ENCODE measurements around the gene ENOX1. TPM values are rescaled to one million over a fixed set of nuclear protein-coding genes. Genes with fewer than 3 reads are reported as not detected.

Gene ENOX1
- total RNA-seq, 1 donor from 2014 or later, result 0.18 TPM

- ATAC-seq (no peak), DNase-seq (ENCODE audit: low spot score) (no peak)
Measured at GRCh38 chr13:43401361-43401760, 385.4 kb downstream of the ENOX1 start.

- ATAC-seq, result no peak
Measured at GRCh38 chr13:43397111-43397510, 389.7 kb downstream of the ENOX1 start.

GRCh38 chr13:43391036-43391435, 395.7 kb downstream of the ENOX1 start:
- ATAC-seq (no peak), DNase-seq (ENCODE audit: low spot score) (no peak)

More at GRCh38 chr13:43397111-43397510, 389.7 kb downstream of the ENOX1 start:
- no peak for DNase-seq (ENCODE audit: low spot score)

- ATAC-seq (no peak), DNase-seq (ENCODE audit: low spot score) (no peak)
Measured at GRCh38 chr13:43390619-43391018, 396.2 kb downstream of the ENOX1 start.

- ATAC-seq (no peak), DNase-seq (ENCODE audit: low spot score) (no peak)
Measured at GRCh38 chr13:43389983-43390382, 396.8 kb downstream of the ENOX1 start.

GRCh38 chr13:43389573-43389972, 397.2 kb downstream of the ENOX1 start:
- ATAC-seq, result no peak

GRCh38 chr13:43388282-43389034, 398.3 kb downstream of the ENOX1 start:
- ATAC-seq, result peak; percentile 88
- DNase-seq (ENCODE audit: low spot score), result no peak

More at GRCh38 chr13:43389573-43389972, 397.2 kb downstream of the ENOX1 start:
- no peak for DNase-seq (ENCODE audit: low spot score)

GRCh38 chr13:43387880-43388279, 398.9 kb downstream of the ENOX1 start:
- ATAC-seq (no peak), DNase-seq (ENCODE audit: low spot score) (no peak)

GRCh38 chr13:43383498-43384165, 403.1 kb downstream of the ENOX1 start:
- ATAC-seq (no peak), DNase-seq (ENCODE audit: low spot score) (no peak)

GRCh38 chr13:43379738-43380137, 407.0 kb downstream of the ENOX1 start:
- ATAC-seq (no peak), DNase-seq (ENCODE audit: low spot score) (no peak)

- no peak for ATAC-seq
- no peak for DNase-seq (ENCODE audit: low spot score)
Measured at GRCh38 chr13:43377973-43378372, 408.8 kb downstream of the ENOX1 start.

- ATAC-seq (no peak), DNase-seq (ENCODE audit: low spot score) (no peak)
Measured at GRCh38 chr13:43377149-43377548, 409.6 kb downstream of the ENOX1 start.

- DNase-seq (ENCODE audit: low spot score), result no peak
Measured at GRCh38 chr13:43376596-43376995, 410.2 kb downstream of the ENOX1 start.

GRCh38 chr13:43375797-43376465, 410.8 kb downstream of the ENOX1 start:
- no peak for DNase-seq (ENCODE audit: low spot score)
- no peak for ATAC-seq

More at GRCh38 chr13:43376596-43376995, 410.2 kb downstream of the ENOX1 start:
- no peak for ATAC-seq

- DNase-seq (ENCODE audit: low spot score) (no peak), ATAC-seq (no peak)
Measured at GRCh38 chr13:43374621-43375020, 412.2 kb downstream of the ENOX1 start.

GRCh38 chr13:43373400-43373799, 413.4 kb downstream of the ENOX1 start:
- ATAC-seq, result no peak
- DNase-seq (ENCODE audit: low spot score), result no peak

- ATAC-seq (no peak), DNase-seq (ENCODE audit: low spot score) (no peak)
Measured at GRCh38 chr13:43370842-43371241, 415.9 kb downstream of the ENOX1 start.

- no peak for DNase-seq (ENCODE audit: low spot score)
- no peak for ATAC-seq
Measured at GRCh38 chr13:43369319-43369718, 417.5 kb downstream of the ENOX1 start.

- DNase-seq (ENCODE audit: low spot score) (no peak), ATAC-seq (peak; percentile 37)
Measured at GRCh38 chr13:43368003-43368402, 418.8 kb downstream of the ENOX1 start.

- DNase-seq (ENCODE audit: low spot score) (no peak), ATAC-seq (no peak)
Measured at GRCh38 chr13:43365039-43365344, 421.8 kb downstream of the ENOX1 start.

- DNase-seq (ENCODE audit: low spot score) (no peak), ATAC-seq (no peak)
Measured at GRCh38 chr13:43364210-43365038, 422.3 kb downstream of the ENOX1 start.
